ENCODE results near the gene ZFHX3. TPM values are rescaled to one million over a fixed set of nuclear protein-coding genes. Genes with fewer than 3 reads are reported as not detected.
"Not testable (repeated sequence)": the region's sequence is repeated elsewhere in the genome, so short reads cannot be mapped to it uniquely, and the experiment has no call there.

ZFHX3 gene
- total RNA-seq: 0.62 and 1.2 TPM in 2 replicates

DNA sequence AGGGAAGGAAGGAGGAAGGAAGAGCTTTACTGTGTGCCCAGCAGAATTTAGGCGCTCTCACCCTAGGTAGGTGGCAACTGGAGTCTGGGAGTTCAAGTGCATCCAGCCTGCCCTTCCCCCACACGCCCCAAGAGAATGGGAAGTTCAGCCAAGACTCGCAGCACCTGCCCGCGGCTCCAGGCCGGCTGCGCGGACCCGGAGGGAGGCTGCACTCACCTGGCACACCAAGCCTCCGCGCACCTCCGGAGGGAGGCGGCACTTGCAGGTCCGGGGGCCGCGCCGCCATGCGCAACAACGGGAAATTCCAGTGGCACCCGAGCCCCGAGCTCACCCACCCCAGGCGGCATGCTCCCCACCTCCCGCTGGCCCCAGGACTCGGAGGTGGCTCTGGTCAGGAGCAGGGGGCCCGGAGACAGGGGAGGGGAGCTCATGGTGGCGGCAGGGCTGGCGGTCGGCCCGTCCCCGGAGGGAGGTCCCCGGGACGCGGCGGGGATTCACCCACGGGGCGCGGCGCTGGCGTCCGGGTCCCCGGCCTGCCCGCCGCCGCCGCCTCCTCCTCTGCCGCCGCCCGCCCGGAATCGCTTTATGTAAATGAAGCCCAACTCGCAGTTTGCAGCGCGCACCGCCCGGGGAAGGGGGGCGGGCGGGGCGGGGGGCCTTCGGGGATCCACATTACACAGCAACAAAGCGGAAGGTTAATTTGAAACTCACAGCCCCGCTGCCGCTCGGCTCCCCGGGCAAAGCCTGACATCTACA, at the start of gene ZFHX3:
Gene ZFHX3, minus strand, starts transcription at position 593 of the 756 bp plus-strand sequence. CDS start 87,983 bp downstream, outside the sequence.
- H3K4me1 Mint-ChIP-seq (ENCODE audit: low read depth): no peaks in the 10 kb centered on the region
- no peaks in the 10 kb centered on the region for H3K36me3 Mint-ChIP-seq (ENCODE audit: low read depth)
- H3K4me3 Mint-ChIP-seq (ENCODE audit: low read depth): peak within 1 kb of the TSS; percentile 55
- no peak within 1 kb of the TSS for H3K27ac Mint-ChIP-seq
- H3K27me3 Mint-ChIP-seq (ENCODE audit: low read depth): peaks cover 45% of the 10 kb centered on the region
- no peaks in the 10 kb centered on the region for H3K9me3 Mint-ChIP-seq
- DNase-seq (ENCODE audit: low spot score): no peak
- intact Hi-C loops (cut with micrococcal nuclease): no loop called here

DNA sequence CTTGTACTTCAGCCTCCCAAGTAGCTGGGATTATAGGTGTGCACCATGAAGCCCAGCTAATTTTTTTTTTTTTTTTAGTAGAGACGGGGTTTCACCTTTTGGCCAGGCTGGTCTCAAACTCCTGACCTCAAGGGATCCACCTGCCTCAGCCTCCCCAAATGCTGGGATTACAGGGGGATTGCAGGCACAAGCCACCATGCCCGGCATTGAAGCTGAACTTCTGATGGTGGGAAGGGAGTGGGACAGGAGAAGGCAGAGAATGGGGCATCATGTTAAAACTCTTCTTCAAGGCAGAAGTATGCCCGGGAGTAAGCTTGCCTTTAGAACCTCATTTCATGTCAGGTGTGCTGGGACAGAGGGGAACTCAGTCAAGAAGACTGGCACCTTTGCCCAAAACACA, 48.6 kb upstream of the ZFHX3 start:
- H3K4me1 Mint-ChIP-seq (ENCODE audit: low read depth): no peaks in the 10 kb centered on the region
- no peaks in the 10 kb centered on the region for H3K9me3 Mint-ChIP-seq
- H3K36me3 Mint-ChIP-seq (ENCODE audit: low read depth): no peaks in the 10 kb centered on the region
- H3K4me3 Mint-ChIP-seq (ENCODE audit: low read depth): no peak overlapping the region
- no peak overlapping the region for H3K27ac Mint-ChIP-seq
- H3K27me3 Mint-ChIP-seq (ENCODE audit: low read depth): no peaks in the 10 kb centered on the region
- intact Hi-C loops (cut with micrococcal nuclease): no loop called here
- no peak for DNase-seq (ENCODE audit: low spot score)

DNA sequence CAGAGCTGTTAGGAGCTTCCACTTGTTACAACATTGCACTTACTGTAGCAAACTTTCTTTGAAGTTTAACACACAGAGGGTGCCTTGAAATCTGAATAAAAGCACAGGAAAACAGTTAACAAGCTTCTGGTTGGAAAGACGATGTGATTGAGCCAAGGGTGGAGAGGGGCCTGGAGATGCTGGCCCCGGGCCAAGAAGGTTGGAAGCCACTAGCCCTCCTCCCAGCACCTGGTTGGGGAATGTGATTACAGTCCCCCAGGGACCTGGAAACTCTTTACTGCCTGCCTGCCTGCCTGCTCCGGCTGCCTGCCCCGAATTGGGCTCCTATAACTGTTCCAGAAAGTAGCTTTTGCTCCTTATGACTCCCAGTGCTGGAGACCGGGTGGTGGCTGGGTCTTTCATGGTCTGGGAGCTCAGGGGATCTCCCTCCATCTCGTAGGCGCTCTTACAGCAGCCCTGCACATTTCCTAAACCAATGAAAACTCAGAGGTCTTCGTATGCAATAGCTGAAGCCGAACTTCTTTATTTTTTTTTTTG, 48.0 kb upstream of the ZFHX3 start:
- intact Hi-C loops (cut with micrococcal nuclease): no loop called here
- Mint-ChIP-seq H3K4me3 (ENCODE audit: low read depth) (no peak overlapping the region), H3K4me1 (ENCODE audit: low read depth) (no peaks in the 10 kb centered on the region), H3K27me3 (ENCODE audit: low read depth) (no peaks in the 10 kb centered on the region), H3K36me3 (ENCODE audit: low read depth) (no peaks in the 10 kb centered on the region), H3K27ac (no peak overlapping the region), H3K9me3 (no peaks in the 10 kb centered on the region)
- no peak for DNase-seq (ENCODE audit: low spot score)

GRCh38 chr16:73095142-73095820, 47.4 kb upstream of the ZFHX3 start:
- Mint-ChIP-seq H3K27me3 (ENCODE audit: low read depth) (no peaks in the 10 kb centered on the region), H3K36me3 (ENCODE audit: low read depth) (no peaks in the 10 kb centered on the region), H3K27ac (no peak overlapping the region), H3K9me3 (no peaks in the 10 kb centered on the region), H3K4me1 (ENCODE audit: low read depth) (no peaks in the 10 kb centered on the region), H3K4me3 (ENCODE audit: low read depth) (no peak overlapping the region)
- intact Hi-C loops (cut with micrococcal nuclease): no loop called here
- no peak for DNase-seq (ENCODE audit: low spot score)

GRCh38 chr16:73094371-73094770, 46.4 kb upstream of the ZFHX3 start:
- no peak overlapping the region for H3K27ac Mint-ChIP-seq
- H3K4me1 Mint-ChIP-seq (ENCODE audit: low read depth): no peaks in the 10 kb centered on the region
- DNase-seq (ENCODE audit: low spot score): no peak
- H3K9me3 Mint-ChIP-seq: no peaks in the 10 kb centered on the region
- H3K4me3 Mint-ChIP-seq (ENCODE audit: low read depth): no peak overlapping the region
- intact Hi-C loops (cut with micrococcal nuclease): no loop called here
- no peaks in the 10 kb centered on the region for H3K27me3 Mint-ChIP-seq (ENCODE audit: low read depth)
- H3K36me3 Mint-ChIP-seq (ENCODE audit: low read depth): no peaks in the 10 kb centered on the region

- H3K4me3 Mint-ChIP-seq (ENCODE audit: low read depth): no peak overlapping the region
- intact Hi-C loops (cut with micrococcal nuclease): no loop called here
- DNase-seq (ENCODE audit: low spot score): no peak
- H3K27me3 Mint-ChIP-seq (ENCODE audit: low read depth): no peaks in the 10 kb centered on the region
- H3K27ac Mint-ChIP-seq: no peak overlapping the region
- no peaks in the 10 kb centered on the region for H3K4me1 Mint-ChIP-seq (ENCODE audit: low read depth)
- no peaks in the 10 kb centered on the region for H3K9me3 Mint-ChIP-seq
- H3K36me3 Mint-ChIP-seq (ENCODE audit: low read depth): no peaks in the 10 kb centered on the region
Observed at GRCh38 chr16:73093146-73094144, 45.5 kb upstream of the ZFHX3 start.

- Mint-ChIP-seq H3K27ac (no peak overlapping the region), H3K4me1 (ENCODE audit: low read depth) (no peaks in the 10 kb centered on the region), H3K36me3 (ENCODE audit: low read depth) (no peaks in the 10 kb centered on the region), H3K27me3 (ENCODE audit: low read depth) (no peaks in the 10 kb centered on the region), H3K9me3 (no peaks in the 10 kb centered on the region), H3K4me3 (ENCODE audit: low read depth) (no peak overlapping the region)
- intact Hi-C loops (cut with micrococcal nuclease): no loop called here
- DNase-seq (ENCODE audit: low spot score): no peak
Observed at GRCh38 chr16:73092236-73092781, 44.4 kb upstream of the ZFHX3 start.

DNA sequence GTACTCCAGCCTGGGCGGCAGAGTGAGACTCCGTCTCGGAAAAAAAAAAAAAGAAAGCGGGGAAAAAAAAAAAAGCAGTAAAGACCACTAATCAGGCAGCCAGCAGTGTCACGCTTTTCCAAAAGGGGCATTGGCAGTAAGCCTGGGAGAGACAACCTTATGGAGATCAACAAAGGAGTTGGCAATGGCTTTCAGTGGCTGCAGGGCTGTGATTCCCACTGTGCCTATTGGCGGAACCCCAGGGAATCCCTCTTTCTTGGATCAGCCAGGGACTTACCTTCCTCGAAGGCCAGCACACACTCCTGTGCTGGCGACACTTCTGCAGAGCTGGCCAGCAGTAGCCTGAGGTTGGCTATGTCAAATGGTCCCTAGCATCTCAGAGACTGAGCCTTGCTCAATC, 43.2 kb upstream of the ZFHX3 start:
- Mint-ChIP-seq H3K27ac (no peak overlapping the region), H3K4me1 (ENCODE audit: low read depth) (no peaks in the 10 kb centered on the region), H3K4me3 (ENCODE audit: low read depth) (no peak overlapping the region), H3K9me3 (no peaks in the 10 kb centered on the region), H3K27me3 (ENCODE audit: low read depth) (no peaks in the 10 kb centered on the region), H3K36me3 (ENCODE audit: low read depth) (no peaks in the 10 kb centered on the region)
- intact Hi-C loops (cut with micrococcal nuclease): no loop called here
- no peak for DNase-seq (ENCODE audit: low spot score)

DNA sequence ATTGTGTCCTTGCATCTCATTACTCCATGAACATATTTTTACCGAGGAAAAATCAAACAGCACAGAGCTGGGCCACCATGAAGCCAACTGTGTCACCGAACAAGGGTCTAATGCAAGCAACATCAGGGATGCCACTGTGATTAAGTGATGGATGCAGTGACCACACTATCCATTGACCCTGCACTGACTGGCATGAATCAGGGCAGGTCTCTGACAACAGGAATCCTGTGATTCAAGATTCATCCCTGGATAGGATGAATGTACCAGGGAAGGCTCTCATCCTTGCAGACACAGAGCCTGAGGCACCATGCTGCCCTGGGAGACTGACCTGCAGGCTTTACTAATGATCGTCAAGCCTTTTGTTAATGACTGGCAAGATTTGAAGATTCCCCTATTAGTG, 41.5 kb upstream of the ZFHX3 start:
- Mint-ChIP-seq H3K27ac (no peak overlapping the region), H3K27me3 (ENCODE audit: low read depth) (no peaks in the 10 kb centered on the region), H3K4me1 (ENCODE audit: low read depth) (no peaks in the 10 kb centered on the region), H3K36me3 (ENCODE audit: low read depth) (no peaks in the 10 kb centered on the region), H3K9me3 (peaks cover 5% of the 10 kb centered on the region), H3K4me3 (ENCODE audit: low read depth) (no peak overlapping the region)
- no peak for DNase-seq (ENCODE audit: low spot score)
- intact Hi-C loops (cut with micrococcal nuclease): no loop called here

DNA sequence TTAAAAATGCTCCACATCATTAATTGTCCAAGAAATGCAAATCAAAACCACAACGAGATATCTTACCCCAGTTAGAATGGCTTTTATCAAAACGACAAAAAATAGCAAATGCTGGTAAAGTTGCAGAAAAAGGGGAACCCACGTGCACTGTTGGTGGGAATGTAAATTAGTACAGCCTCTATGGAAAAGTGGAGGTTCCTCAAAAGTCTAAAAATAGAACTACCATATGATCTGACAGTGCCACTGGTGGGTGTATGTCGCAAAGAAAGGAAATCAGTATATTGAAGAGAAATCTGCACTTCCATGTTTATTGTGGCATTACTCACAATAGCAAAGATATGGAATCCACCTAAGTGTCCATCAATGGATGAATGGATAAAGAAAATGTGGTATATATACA, 38.2 kb upstream of the ZFHX3 start:
- intact Hi-C loops (cut with micrococcal nuclease): no loop called here
- Mint-ChIP-seq H3K27ac (no peak overlapping the region), H3K36me3 (ENCODE audit: low read depth) (no peaks in the 10 kb centered on the region), H3K9me3 (peaks cover 5% of the 10 kb centered on the region), H3K27me3 (ENCODE audit: low read depth) (no peaks in the 10 kb centered on the region), H3K4me3 (ENCODE audit: low read depth) (no peak overlapping the region), H3K4me1 (ENCODE audit: low read depth) (no peaks in the 10 kb centered on the region)
- DNase-seq (ENCODE audit: low spot score): no peak

GRCh38 chr16:73083271-73083670, 35.3 kb upstream of the ZFHX3 start:
- intact Hi-C loops (cut with micrococcal nuclease): no loop called here
- no peaks in the 10 kb centered on the region for H3K27me3 Mint-ChIP-seq (ENCODE audit: low read depth)
- H3K9me3 Mint-ChIP-seq: peaks cover 5% of the 10 kb centered on the region
- DNase-seq (ENCODE audit: low spot score): no peak
- H3K36me3 Mint-ChIP-seq (ENCODE audit: low read depth): no peaks in the 10 kb centered on the region
- H3K27ac Mint-ChIP-seq: no peak overlapping the region
- H3K4me1 Mint-ChIP-seq (ENCODE audit: low read depth): no peaks in the 10 kb centered on the region
- no peak overlapping the region for H3K4me3 Mint-ChIP-seq (ENCODE audit: low read depth)

GRCh38 chr16:73082634-73083051, 34.7 kb upstream of the ZFHX3 start:
- H3K27ac Mint-ChIP-seq: not testable (repeated sequence)

More at GRCh38 chr16:73082634-73083051, 34.7 kb upstream of the ZFHX3 start:
- H3K27me3 Mint-ChIP-seq (ENCODE audit: low read depth); H3K4me3 Mint-ChIP-seq (ENCODE audit: low read depth); H3K9me3 Mint-ChIP-seq; H3K4me1 Mint-ChIP-seq (ENCODE audit: low read depth); DNase-seq (ENCODE audit: low spot score); intact Hi-C loops (cut with micrococcal nuclease); H3K36me3 Mint-ChIP-seq (ENCODE audit: low read depth): not testable (repeated sequence)

Measured in activated T-helper 2 cell treated with anti-CD3 and anti-CD28 coated beads, Interferon-gamma antibody, Interleukin-2, Interleukin-4, amounts not matched to agents 10 μg/mL and 5 μg/mL and 100 μg/mL, durations not matched to agents 14 hours and 24 hours and 36 hours (primary cell).